Upper lobe of right lung (tissue), 1 donor: ENCODE measurements around the gene PARD3B. TPM values are rescaled to one million over a fixed set of nuclear protein-coding genes. Genes with fewer than 3 reads are reported as not detected.

Experiments
- ATAC-seq: fragments of 200-7000 bp; cut with Tn5 transposase; one replicate; pipeline ENCODE4 v1.9.1; 2020; ENCODE audit warnings: mild to moderate bottlenecking, moderate library complexity
- DNase-seq: peaks from one replicate; pipeline ENCODE4 v3.0.0-alpha.2; 2020
- H3K27ac ChIP-seq: fragments of 200-600 bp; one replicate; pipeline ENCODE4 v1.8.0; 2022
- H3K27me3 ChIP-seq: fragments of 200-600 bp; one replicate; pipeline ENCODE4 v1.8.0; 2022; ENCODE audit warnings: mild to moderate bottlenecking
- H3K36me3 ChIP-seq: fragments of 200-600 bp; one replicate; pipeline ENCODE4 v1.8.0; 2022
- H3K4me1 ChIP-seq: fragments of 200-600 bp; one replicate; pipeline ENCODE4 v1.8.0; 2022
- H3K4me3 ChIP-seq: fragments of 200-600 bp; one replicate; pipeline ENCODE4 v1.8.0; 2022; ENCODE audit warnings: mild to moderate bottlenecking
- H3K9me3 ChIP-seq: fragments of 200-600 bp; one replicate; pipeline ENCODE4 v1.8.0; 2022
- intact Hi-C: fragments of 100-400 bp; cut with DNase I; formaldehyde crosslinking; loops from one replicate; pipeline ENCODE4 v1.11.0; 2022
- total RNA-seq: library from RNA; stranded (reverse); fragmentation: NEBNext Ultra II Directional; extraction: Animal tissue kit (Norgen Biotek cat#: 25700); gene quantifications from one replicate; pipeline ENCODE4 v1.2.1, GENCODE V29; 2021
- TF ChIP-seq, protein P1 (sequence below): fragments of 200-600 bp; IDR thresholded peaks from one replicate; pipeline ENCODE4 v1.8.0; 2022; ENCODE audit warnings: antibody characterized with exemption
- donor health status: DM: no; HTN: yes; CAD: no; lungs with severe emphysema.

The PARD3B gene
- total RNA-seq, 1 donor from 2014 or later = 32.5 TPM

DNA sequence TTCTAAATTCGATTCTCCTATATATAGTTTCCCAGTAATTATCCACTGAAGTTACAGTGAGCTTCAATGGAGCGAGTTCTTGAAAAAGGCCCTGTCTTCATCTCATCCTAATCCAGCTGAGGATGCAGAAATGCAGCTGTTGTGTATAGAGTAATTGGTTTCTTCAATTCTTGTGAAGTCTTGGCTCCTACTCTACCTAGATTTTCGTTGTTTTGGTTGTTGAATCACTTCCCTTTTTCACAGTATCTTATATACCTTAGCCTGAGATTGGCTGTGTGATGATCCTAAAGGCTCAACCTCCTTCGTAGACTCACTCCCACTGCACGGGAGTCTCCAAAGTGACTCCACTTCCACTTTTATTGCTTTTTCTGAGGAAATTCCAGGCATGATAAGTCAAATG lies 280.4 kb downstream of the PARD3B start:
- no peaks in the 10 kb centered on the region for H3K9me3 ChIP-seq
- H3K4me3 ChIP-seq = no peak overlapping the region
- no peak overlapping the region for H3K27ac ChIP-seq
- H3K27me3 ChIP-seq = no peaks in the 10 kb centered on the region
- TF ChIP-seq, protein P1, sequence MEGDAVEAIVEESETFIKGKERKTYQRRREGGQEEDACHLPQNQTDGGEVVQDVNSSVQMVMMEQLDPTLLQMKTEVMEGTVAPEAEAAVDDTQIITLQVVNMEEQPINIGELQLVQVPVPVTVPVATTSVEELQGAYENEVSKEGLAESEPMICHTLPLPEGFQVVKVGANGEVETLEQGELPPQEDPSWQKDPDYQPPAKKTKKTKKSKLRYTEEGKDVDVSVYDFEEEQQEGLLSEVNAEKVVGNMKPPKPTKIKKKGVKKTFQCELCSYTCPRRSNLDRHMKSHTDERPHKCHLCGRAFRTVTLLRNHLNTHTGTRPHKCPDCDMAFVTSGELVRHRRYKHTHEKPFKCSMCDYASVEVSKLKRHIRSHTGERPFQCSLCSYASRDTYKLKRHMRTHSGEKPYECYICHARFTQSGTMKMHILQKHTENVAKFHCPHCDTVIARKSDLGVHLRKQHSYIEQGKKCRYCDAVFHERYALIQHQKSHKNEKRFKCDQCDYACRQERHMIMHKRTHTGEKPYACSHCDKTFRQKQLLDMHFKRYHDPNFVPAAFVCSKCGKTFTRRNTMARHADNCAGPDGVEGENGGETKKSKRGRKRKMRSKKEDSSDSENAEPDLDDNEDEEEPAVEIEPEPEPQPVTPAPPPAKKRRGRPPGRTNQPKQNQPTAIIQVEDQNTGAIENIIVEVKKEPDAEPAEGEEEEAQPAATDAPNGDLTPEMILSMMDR = no peak
- H3K4me1 ChIP-seq = no peaks in the 10 kb centered on the region
- intact Hi-C loops = no loop called here
- ATAC-seq (no peak), DNase-seq (no peak)
- no peaks in the 10 kb centered on the region for H3K36me3 ChIP-seq

DNA sequence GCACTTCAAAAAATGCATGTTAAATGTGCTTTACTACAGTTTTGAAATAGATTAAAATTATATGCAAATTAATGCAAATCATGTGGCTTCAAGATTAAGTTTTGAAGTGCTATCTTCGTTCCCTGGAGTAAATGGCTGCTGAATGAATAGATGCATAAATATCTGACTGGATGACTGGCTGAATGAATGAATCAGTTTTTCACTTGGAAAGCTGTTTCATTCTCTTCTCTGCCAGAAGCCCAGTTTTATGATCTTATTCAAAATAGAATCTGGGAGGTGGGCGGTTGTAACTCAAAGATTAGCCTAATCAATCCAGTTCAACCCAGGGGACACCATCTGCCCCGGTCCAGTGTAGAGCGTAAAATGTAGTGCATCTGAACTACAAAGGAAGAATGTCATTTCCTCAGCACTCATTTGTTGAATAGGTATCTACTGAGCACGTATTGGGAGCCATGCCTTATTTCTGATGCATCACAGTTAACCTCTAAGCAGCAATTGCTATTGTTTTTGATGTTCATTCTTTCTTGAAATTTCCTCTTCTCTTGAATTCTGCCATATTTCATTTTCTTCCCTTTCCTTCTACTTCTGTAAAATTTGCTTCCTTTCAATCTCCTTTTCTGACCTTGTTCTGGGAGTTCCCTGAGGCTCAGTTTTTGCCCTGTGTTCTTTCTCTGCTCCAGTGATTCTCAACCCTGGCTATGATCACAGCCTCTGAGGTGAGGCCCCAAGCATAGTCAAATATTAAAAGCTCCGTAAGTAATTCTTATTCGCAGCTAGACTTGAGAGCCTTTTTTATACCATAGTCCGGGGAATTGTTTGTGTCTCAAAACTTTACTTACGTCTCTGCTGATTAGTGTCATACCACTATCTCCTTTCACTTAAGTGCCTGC lies 282.7 kb downstream of the PARD3B start:
- Histone ChIP-seq H3K4me1 (no peaks in the 10 kb centered on the region), H3K27me3 (no peaks in the 10 kb centered on the region), H3K27ac (no peak overlapping the region), H3K4me3 (no peak overlapping the region), H3K9me3 (no peaks in the 10 kb centered on the region), H3K36me3 (no peaks in the 10 kb centered on the region)
- intact Hi-C loops = no loop called here
- TF ChIP-seq, protein P1 = no peak
- DNase-seq (no peak), ATAC-seq (no peak)

DNA sequence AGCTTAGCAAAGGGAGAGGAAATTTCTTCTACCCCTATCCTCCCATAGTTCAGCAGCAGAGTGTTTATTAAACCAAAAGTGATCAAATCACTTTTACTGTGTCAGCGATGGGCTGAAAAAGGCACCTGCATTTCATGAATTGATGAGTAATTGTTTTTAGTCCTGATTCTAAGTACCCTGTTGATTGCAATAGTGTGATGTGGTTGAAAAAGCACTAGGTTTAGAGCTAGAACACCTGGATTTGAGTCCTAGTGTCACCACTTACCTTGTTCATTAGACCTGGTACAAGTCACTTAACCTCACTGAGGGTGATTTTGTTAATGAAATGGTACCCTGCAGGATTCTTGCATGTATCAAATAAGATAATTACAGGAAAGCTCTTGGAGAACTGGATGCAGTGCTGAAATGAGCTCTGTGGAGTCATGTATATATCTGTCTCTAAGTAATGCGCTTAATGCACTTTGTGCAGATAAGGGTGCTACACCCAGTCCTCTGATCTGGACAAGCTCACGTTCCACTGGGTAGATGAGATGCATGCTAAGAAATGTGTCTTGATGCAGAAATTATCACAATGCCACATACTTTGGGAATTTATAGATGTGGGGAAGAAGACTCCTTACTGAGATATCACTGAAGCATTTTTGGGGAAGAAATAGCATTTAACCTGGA lies 289.6 kb downstream of the PARD3B start:
- no peaks in the 10 kb centered on the region for H3K36me3 ChIP-seq
- no peaks in the 10 kb centered on the region for H3K9me3 ChIP-seq
- ATAC-seq = no peak
- no peak for DNase-seq
- H3K4me3 ChIP-seq = no peak overlapping the region
- H3K27me3 ChIP-seq = no peaks in the 10 kb centered on the region
- TF ChIP-seq, protein P1 = no peak
- intact Hi-C loops = no loop called here
- H3K4me1 ChIP-seq = no peaks in the 10 kb centered on the region
- no peak overlapping the region for H3K27ac ChIP-seq

DNA sequence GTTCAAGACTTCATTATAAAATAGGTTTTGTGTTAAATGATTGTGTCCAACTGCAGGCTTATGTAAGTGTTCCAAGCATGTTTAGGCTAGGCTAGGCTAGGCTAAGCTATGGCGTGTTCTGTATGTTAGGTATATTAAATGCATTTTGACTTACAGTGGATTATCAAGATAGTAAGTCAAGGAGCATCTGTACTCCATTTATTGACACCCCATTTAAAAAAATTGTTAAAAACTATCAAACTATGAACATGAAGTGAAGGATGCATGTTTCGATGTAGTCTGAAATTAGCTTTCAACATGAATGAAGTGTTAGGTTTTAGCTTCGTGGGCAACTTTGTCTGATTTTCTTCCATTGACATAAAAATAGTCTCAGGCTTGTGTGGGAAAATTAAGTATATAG lies 290.5 kb downstream of the PARD3B start:
- no peak for ATAC-seq
- intact Hi-C loops = no loop called here
- no peak overlapping the region for H3K4me3 ChIP-seq

DNA sequence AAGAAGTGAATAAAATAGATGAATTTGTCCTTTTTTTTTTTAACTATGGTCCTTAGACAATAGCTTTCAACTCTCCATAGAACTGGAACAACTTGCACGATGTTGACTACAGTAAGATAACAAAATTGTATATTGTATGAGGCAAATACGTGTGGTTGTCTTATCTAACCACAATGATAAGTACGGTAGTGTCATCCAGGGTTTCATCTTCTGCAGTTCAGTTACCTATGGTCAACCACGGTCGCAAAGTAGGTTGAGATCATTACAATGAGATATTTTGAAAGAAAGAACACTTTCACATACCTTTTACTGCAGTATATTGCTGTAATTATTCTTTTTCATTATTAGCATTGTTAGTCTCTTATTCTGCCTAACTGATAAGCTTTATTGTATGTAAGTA lies 295.2 kb downstream of the PARD3B start:
- H3K4me1 ChIP-seq = peaks cover 6% of the 10 kb centered on the region
- no peak for DNase-seq
- no peaks in the 10 kb centered on the region for H3K27me3 ChIP-seq
- H3K9me3 ChIP-seq = no peaks in the 10 kb centered on the region
- TF ChIP-seq, protein P1 = no peak
- H3K4me3 ChIP-seq = no peak overlapping the region
- no peak overlapping the region for H3K27ac ChIP-seq
- intact Hi-C loops = no loop called here
- ATAC-seq = no peak
- H3K36me3 ChIP-seq = no peaks in the 10 kb centered on the region

More for the DNA sequence above, 290.5 kb downstream of the PARD3B start:
- Histone ChIP-seq H3K36me3 (no peaks in the 10 kb centered on the region), H3K9me3 (no peaks in the 10 kb centered on the region), H3K4me1 (no peaks in the 10 kb centered on the region), H3K27ac (no peak overlapping the region), H3K27me3 (no peaks in the 10 kb centered on the region)
- no peak for DNase-seq
- TF ChIP-seq, protein P1 = no peak
